Daoy (cell line): ENCODE measurements around the gene CTNND2. TPM values are rescaled to one million over a fixed set of nuclear protein-coding genes. Genes with fewer than 3 reads are reported as not detected.
"Not testable (repeated sequence)": the region's sequence is repeated elsewhere in the genome, so short reads cannot be mapped to it uniquely, and the experiment has no call there.

ENCODE experiments used
- DNase-seq: peaks from one replicate; pipeline ENCODE4 v3.0.0-alpha.2; 2015; ENCODE audit warnings: low read depth
- total RNA-seq: library from RNA; depleted of rRNA; stranded (reverse); fragments of >200 nt; shearing (Covaris generic); gene quantifications from 2 replicates; pipeline ENCODE4 v1.2.3, GENCODE V29; 2014

Gene CTNND2
- total RNA-seq, 1 experiment from 2014 or later, result 4.5 TPM

DNA sequence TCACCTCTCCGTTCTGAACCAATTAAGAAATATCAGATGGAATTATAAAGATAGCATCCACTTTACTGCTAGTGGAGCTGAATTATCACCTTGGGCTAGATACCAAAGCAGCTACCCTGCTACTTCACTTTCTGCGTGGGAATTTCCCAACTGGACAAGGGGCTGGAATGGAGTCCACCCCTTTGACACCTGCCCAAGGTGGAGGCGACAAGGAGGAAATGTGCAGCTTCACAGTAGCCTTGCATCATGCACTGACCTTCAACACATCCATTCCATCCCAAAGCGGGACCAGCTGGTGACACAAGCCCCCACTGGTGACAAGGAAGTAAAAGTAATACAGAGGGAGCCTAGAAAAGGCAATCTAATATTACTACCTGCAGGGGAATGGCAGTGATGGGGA is 30.7 kb downstream of the CTNND2 start:
- no peak for DNase-seq

- no peak for DNase-seq
Measured at GRCh38 chr5:11869203-11869602, 35.0 kb downstream of the CTNND2 start.

DNA sequence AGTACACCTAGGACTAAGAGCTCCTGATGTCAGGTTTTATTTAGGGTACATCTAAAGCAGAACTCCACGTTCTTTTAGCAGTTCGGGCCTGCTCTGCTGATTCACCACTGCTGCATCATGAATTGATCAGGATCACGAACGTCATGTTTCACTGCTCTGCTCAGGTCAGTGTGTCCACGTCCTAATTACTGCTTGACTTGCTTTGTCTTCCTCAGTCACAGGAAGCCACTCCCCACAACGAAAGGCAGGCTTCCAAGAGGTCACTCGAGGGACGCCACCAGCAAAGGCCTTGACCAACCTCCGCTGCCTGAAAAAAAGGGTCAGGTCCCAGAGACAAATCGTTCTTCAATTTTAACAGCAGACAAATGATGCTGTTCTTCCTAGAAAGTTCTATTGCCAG is 40.3 kb downstream of the CTNND2 start:
- DNase-seq, result peak; percentile 9

GRCh38 chr5:11857391-11857790 is 46.9 kb downstream of the CTNND2 start:
- DNase-seq, result no peak

- no peak for DNase-seq
Measured at GRCh38 chr5:11854936-11855335, 49.3 kb downstream of the CTNND2 start.

GRCh38 chr5:11853796-11854195 is 50.5 kb downstream of the CTNND2 start:
- no peak for DNase-seq

- no peak for DNase-seq
Measured at GRCh38 chr5:11853140-11853539, 51.1 kb downstream of the CTNND2 start.

GRCh38 chr5:11852717-11853087 is 51.5 kb downstream of the CTNND2 start:
- DNase-seq, result no peak

- peak; percentile 40 for DNase-seq
Measured at GRCh38 chr5:11851965-11852716, 52.1 kb downstream of the CTNND2 start.

- DNase-seq, result peak; percentile 75
Measured at GRCh38 chr5:11851416-11851815, 52.8 kb downstream of the CTNND2 start.

DNA sequence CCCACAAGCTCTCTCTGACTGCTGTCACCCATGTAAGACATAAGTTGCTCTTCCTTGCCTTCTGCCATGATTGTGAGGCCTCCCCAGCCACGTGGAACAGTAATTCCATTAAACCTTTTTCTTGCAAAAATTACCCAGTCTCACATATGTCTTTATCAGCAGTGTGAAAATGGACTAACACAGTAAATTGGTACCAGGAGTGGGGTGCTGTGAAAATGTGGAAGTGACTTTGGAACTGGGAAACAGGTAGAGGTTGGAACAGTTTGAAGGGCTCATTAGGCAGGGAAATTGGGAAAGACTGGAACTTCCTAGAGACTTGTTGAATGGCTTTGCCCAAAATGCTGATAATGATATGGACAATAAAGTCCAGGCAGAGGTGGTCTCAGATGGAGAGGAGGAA is 75.7 kb downstream of the CTNND2 start:
- not testable (repeated sequence) for DNase-seq

DNA sequence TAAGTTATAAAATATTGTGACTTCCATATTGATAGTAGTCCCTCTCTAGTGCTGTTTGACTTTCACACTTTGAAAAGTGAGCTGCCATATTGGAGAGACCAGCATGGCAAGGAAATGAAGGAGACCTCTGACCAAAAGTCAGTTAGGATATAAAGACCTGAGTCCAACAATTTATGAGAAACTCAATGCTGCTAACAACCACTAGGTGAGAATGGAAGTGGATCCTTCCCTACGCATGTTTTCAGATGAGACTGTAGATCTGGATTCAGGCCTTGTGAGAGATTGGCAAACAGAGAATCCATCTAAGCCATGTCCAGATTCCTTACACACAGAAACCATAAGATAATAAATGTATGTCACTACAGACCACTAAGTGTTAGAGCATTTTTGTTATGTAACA is 81.6 kb downstream of the CTNND2 start:
- no peak for DNase-seq

- DNase-seq, result peak; percentile 20
Measured at GRCh38 chr5:11815916-11816315, 88.3 kb downstream of the CTNND2 start.

DNA sequence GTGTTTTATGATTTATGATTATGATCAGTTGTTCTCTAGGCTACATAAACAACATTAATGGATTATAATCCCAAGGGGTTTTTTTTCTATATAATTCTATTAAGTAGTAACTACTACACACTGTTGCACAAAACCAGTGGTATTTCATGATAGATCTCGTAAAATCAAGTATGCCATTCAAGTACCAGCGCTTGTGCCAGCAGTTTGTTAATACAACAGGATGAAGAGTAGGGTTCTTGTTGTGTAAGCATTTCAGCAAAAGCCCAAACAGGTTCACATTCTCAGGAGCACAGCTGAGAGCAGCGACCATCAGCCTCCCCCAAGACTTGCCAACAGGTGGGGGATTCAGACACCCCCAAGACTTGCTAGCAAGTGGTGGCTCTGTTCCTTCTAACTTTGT is 88.8 kb downstream of the CTNND2 start:
- no peak for DNase-seq

- peak; percentile 36 for DNase-seq
Measured at GRCh38 chr5:11814373-11814772, 89.9 kb downstream of the CTNND2 start.

- DNase-seq, result no peak
Measured at GRCh38 chr5:11809407-11809806, 94.8 kb downstream of the CTNND2 start.

DNA sequence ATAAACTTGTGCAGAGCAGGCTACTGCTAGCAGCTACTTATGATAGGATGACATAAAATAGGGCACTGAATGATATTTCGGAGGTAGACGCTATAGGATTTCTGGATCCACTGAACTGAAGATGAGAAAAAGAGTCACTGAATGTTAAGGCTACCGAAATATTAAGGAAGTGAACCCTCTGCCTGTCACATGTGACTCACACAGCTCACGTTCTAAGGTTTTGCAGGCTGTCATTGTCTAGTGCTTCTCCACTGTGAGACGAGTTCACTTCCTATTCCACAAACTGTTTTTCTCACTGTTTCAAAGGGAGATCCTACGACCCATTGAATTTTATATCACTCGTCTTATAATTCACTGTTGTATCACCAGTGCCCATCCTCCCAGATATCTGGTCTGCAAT is 100.8 kb downstream of the CTNND2 start:
- DNase-seq, result peak; percentile 46

GRCh38 chr5:11801061-11801460 is 103.2 kb downstream of the CTNND2 start:
- peak; percentile 42 for DNase-seq

- peak; percentile 51 for DNase-seq
Measured at GRCh38 chr5:11797132-11797531, 107.1 kb downstream of the CTNND2 start.

DNA sequence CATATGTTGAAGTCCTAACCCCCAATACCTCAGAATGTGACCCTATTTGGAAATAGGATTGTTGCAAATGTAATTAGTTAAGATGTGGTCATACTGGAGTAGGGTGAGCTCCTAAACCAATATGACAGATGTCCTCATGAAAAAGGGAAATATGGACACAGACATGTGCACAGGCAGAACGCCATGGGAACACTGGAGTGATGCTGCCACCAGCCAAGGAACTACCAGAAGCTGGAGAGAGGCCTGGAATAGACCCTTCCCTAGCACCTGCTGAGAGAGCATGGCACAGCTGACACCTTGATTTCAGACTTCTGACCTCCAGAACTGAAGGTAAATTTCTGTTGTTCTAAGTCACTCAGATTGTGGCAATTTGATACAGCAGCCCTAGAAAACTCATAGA is 110.8 kb downstream of the CTNND2 start:
- DNase-seq, result no peak

DNA sequence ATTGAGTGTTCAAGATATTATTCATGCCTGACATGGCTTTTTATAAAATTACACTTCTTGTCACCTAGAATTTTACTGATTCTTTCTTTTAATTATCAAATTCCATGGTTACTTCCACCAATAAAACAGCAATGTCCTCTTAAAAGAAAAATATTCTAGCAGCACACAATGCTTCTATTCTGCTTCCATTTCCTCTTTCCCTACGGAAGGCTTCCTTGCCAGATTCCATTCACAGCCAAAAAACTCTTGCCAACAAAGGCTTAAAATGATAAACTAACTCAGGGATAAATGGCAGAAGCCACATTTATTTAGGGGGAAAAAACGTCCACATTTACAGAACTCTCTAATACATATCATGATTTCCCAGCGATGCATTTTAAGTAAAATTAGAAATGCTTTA is 111.6 kb downstream of the CTNND2 start:
- DNase-seq, result no peak

- DNase-seq, result no peak
Measured at GRCh38 chr5:11791792-11792191, 112.5 kb downstream of the CTNND2 start.

- no peak for DNase-seq
Measured at GRCh38 chr5:11790201-11790600, 114.0 kb downstream of the CTNND2 start.

- peak; percentile 51 for DNase-seq
Measured at GRCh38 chr5:11785771-11786352, 118.4 kb downstream of the CTNND2 start.
